ENCODE measurements around the gene HTT-AS.
"Not testable (repeated sequence)": the region's sequence is repeated elsewhere in the genome, so short reads cannot be mapped to it uniquely, and the experiment has no call there.

The HTT-AS gene
- total RNA-seq, result 0 reads per million in 2 experiments

- peak; percentile 98 for DNase-seq (ENCODE audit: low read depth)
Observed at GRCh38 chr4:3074078-3074845, at the start of gene HTT-AS, which contains the start of gene HTT. HTT-AS (minus strand) TSS chr4:3074538. HTT (plus strand) TSS chr4:3074681; CDS start chr4:3074826, 145 bp downstream.

- DNase-seq (ENCODE audit: low read depth), result no peak
Observed at GRCh38 chr4:3123181-3123671, 48.9 kb upstream of the HTT-AS start.

- no peak for DNase-seq (ENCODE audit: low read depth)
Observed at GRCh38 chr4:3122081-3122563, 47.8 kb upstream of the HTT-AS start.

- no peak for DNase-seq (ENCODE audit: low read depth)
Observed at GRCh38 chr4:3121596-3121995, 47.3 kb upstream of the HTT-AS start.

GRCh38 chr4:3121110-3121509 is 46.8 kb upstream of the HTT-AS start:
- no peak for DNase-seq (ENCODE audit: low read depth)

GRCh38 chr4:3119464-3119863 is 45.1 kb upstream of the HTT-AS start:
- no peak for DNase-seq (ENCODE audit: low read depth)

GRCh38 chr4:3118312-3118711 is 44.0 kb upstream of the HTT-AS start:
- DNase-seq (ENCODE audit: low read depth), result no peak

- no peak for DNase-seq (ENCODE audit: low read depth)
Observed at GRCh38 chr4:3116955-3117354, 42.6 kb upstream of the HTT-AS start.

GRCh38 chr4:3115637-3116270 is 41.4 kb upstream of the HTT-AS start:
- DNase-seq (ENCODE audit: low read depth), result no peak

- DNase-seq (ENCODE audit: low read depth), result no peak
Observed at GRCh38 chr4:3114377-3114776, 40.0 kb upstream of the HTT-AS start.

- no peak for DNase-seq (ENCODE audit: low read depth)
Observed at GRCh38 chr4:3112609-3113469, 38.5 kb upstream of the HTT-AS start.

- DNase-seq (ENCODE audit: low read depth), result no peak
Observed at GRCh38 chr4:3112201-3112600, 37.9 kb upstream of the HTT-AS start.

GRCh38 chr4:3111461-3111860 is 37.1 kb upstream of the HTT-AS start:
- no peak for DNase-seq (ENCODE audit: low read depth)

- DNase-seq (ENCODE audit: low read depth), result no peak
Observed at GRCh38 chr4:3108211-3108610, 33.9 kb upstream of the HTT-AS start.

- DNase-seq (ENCODE audit: low read depth), result no peak
Observed at GRCh38 chr4:3107691-3108121, 33.4 kb upstream of the HTT-AS start.

GRCh38 chr4:3107271-3107670 is 32.9 kb upstream of the HTT-AS start:
- DNase-seq (ENCODE audit: low read depth), result no peak

GRCh38 chr4:3106339-3107186 is 32.2 kb upstream of the HTT-AS start:
- peak; percentile 66 for DNase-seq (ENCODE audit: low read depth)

GRCh38 chr4:3098346-3098745 is 24.0 kb upstream of the HTT-AS start:
- DNase-seq (ENCODE audit: low read depth), result no peak

- no peak for DNase-seq (ENCODE audit: low read depth)
Observed at GRCh38 chr4:3096202-3096601, 21.9 kb upstream of the HTT-AS start.

GRCh38 chr4:3094701-3095100 is 20.4 kb upstream of the HTT-AS start:
- not testable (repeated sequence) for DNase-seq (ENCODE audit: low read depth)

GRCh38 chr4:3091464-3091863 is 17.1 kb upstream of the HTT-AS start:
- DNase-seq (ENCODE audit: low read depth), result no peak

Measured in T follicular helper cell (primary cell).